Glutamatergic neuron (in vitro differentiated cells): ENCODE results near the gene HAO2. TPM values are rescaled to one million over a fixed set of nuclear protein-coding genes. Genes with fewer than 3 reads are reported as not detected.

Experiments
- DNase-seq: peaks from one replicate; pipeline ENCODE4 v3.0.0; 2022
- H3K27ac Mint-ChIP-seq: one replicate; pipeline ENCODE4 v1.8.0; 2020; ENCODE audit warnings: mild to moderate bottlenecking, mixed read lengths, inconsistent platforms; ENCODE audit not compliant: unreplicated experiment
- H3K27me3 Mint-ChIP-seq: one replicate; pipeline ENCODE4 v1.8.0; 2020; ENCODE audit warnings: mild to moderate bottlenecking, moderate library complexity, mixed read lengths, inconsistent platforms; ENCODE audit not compliant: unreplicated experiment
- H3K36me3 Mint-ChIP-seq: one replicate; pipeline ENCODE4 v1.8.0; 2020; ENCODE audit warnings: mild to moderate bottlenecking, mixed read lengths, inconsistent platforms; ENCODE audit not compliant: unreplicated experiment
- H3K4me1 Mint-ChIP-seq: one replicate; pipeline ENCODE4 v1.8.0; 2020; ENCODE audit warnings: mild to moderate bottlenecking, low read depth, mixed read lengths, inconsistent platforms; ENCODE audit not compliant: unreplicated experiment
- H3K4me3 Mint-ChIP-seq: one replicate; pipeline ENCODE4 v1.8.0; 2020; ENCODE audit warnings: mild to moderate bottlenecking, mixed read lengths, inconsistent platforms; ENCODE audit not compliant: unreplicated experiment
- H3K9me3 Mint-ChIP-seq: one replicate; pipeline ENCODE4 v1.8.0; 2020; ENCODE audit warnings: mild to moderate bottlenecking, moderate library complexity, mixed read lengths, inconsistent platforms; ENCODE audit not compliant: unreplicated experiment
- total RNA-seq: library from RNA; stranded (reverse); fragmentation: NEBNext Ultra II Directional; extraction: Animal tissue kit (Norgen Biotek cat#: 25700); gene quantifications from one replicate; pipeline ENCODE4 v1.2.1, GENCODE V29; 2021; ENCODE audit not compliant: unreplicated experiment
- TF ChIP-seq, protein P1 (sequence below): fragments of 200-600 bp; sonication (generic); IDR thresholded peaks from one replicate; pipeline ENCODE4 v1.5.0; 2021; ENCODE audit not compliant: partially characterized antibody, unreplicated experiment

The HAO2 gene
- total RNA-seq, 1 donor from 2014 or later = not detected

DNA sequence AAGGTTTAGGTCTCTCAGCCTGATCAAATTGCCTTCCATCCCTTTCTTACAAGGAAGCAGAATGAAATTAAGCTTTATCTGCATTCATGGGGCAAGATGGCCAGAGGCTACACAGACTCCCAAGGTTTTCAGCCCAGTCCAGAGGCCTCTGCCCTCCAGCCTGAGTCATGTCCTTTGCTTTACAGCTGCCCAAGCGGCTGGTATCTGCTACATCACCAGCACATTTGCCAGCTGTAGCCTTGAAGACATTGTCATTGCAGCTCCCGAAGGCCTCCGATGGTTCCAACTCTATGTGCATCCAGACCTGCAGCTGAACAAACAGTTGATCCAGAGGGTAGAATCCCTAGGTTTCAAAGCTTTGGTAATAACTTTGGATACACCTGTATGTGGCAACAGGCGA is 16.0 kb downstream of the HAO2 start:
- no peaks in the 10 kb centered on the region for H3K27me3 Mint-ChIP-seq
- no peaks in the 10 kb centered on the region for H3K36me3 Mint-ChIP-seq
- H3K4me3 Mint-ChIP-seq = no peak overlapping the region
- H3K27ac Mint-ChIP-seq = no peak overlapping the region
- DNase-seq = no peak
- H3K4me1 Mint-ChIP-seq = no peaks in the 10 kb centered on the region
- no peaks in the 10 kb centered on the region for H3K9me3 Mint-ChIP-seq
- TF ChIP-seq, protein P1, sequence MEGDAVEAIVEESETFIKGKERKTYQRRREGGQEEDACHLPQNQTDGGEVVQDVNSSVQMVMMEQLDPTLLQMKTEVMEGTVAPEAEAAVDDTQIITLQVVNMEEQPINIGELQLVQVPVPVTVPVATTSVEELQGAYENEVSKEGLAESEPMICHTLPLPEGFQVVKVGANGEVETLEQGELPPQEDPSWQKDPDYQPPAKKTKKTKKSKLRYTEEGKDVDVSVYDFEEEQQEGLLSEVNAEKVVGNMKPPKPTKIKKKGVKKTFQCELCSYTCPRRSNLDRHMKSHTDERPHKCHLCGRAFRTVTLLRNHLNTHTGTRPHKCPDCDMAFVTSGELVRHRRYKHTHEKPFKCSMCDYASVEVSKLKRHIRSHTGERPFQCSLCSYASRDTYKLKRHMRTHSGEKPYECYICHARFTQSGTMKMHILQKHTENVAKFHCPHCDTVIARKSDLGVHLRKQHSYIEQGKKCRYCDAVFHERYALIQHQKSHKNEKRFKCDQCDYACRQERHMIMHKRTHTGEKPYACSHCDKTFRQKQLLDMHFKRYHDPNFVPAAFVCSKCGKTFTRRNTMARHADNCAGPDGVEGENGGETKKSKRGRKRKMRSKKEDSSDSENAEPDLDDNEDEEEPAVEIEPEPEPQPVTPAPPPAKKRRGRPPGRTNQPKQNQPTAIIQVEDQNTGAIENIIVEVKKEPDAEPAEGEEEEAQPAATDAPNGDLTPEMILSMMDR = no peak

- no peaks in the 10 kb centered on the region for H3K36me3 Mint-ChIP-seq
- no peaks in the 10 kb centered on the region for H3K27me3 Mint-ChIP-seq
- H3K9me3 Mint-ChIP-seq = no peaks in the 10 kb centered on the region
- no peak overlapping the region for H3K4me3 Mint-ChIP-seq
- no peak for DNase-seq
- H3K27ac Mint-ChIP-seq = no peak overlapping the region
- no peaks in the 10 kb centered on the region for H3K4me1 Mint-ChIP-seq
- TF ChIP-seq, protein P1 = no peak
These were observed 17.1 kb downstream of the HAO2 start for GRCh38 chr1:119385650-119386049.

DNA sequence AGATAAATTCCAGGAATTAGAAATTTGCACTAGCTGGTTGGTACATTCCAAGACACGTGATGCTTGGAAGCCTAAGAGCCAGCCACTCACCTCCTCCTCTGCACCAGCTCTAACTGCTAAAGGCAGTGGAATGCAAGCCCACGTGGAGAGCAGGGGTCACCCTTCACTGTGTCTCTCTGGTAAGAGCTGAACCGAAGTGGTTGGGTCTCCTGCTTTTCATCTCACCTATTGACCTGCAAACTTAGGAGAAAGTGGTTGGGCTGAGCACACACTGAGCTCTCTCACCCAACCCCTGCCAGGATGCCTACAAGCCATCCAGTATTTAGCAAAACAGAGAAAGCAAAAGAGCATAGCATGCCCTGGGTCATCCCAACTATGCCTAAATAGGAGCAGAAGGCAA is 19.3 kb downstream of the HAO2 start:
- Mint-ChIP-seq H3K27ac (no peak overlapping the region), H3K4me1 (no peaks in the 10 kb centered on the region), H3K4me3 (no peak overlapping the region), H3K27me3 (no peaks in the 10 kb centered on the region), H3K9me3 (no peaks in the 10 kb centered on the region), H3K36me3 (no peaks in the 10 kb centered on the region)
- TF ChIP-seq, protein P1 = no peak
- no peak for DNase-seq

DNA sequence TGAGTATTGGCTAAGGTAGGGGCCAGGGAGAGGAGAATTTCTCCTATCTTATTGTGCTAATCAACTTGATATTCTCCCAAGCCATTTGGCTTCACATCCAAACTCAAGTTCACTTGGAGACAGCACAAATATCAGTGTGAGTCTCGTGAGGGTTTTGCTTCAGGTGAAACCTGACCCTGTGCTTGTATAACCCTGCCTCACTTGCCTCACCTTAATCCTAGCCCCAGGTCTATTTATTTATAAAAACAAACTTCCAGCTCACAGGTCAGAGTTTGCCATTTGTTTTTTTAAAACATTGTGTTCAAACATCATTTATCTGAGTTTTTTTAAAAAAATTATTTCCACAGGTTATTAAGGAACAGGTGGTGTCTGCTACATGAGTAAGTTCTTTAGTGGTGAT is 19.9 kb downstream of the HAO2 start:
- H3K27ac Mint-ChIP-seq = no peak overlapping the region
- H3K36me3 Mint-ChIP-seq = no peaks in the 10 kb centered on the region
- no peaks in the 10 kb centered on the region for H3K9me3 Mint-ChIP-seq
- no peak for DNase-seq
- H3K27me3 Mint-ChIP-seq = no peaks in the 10 kb centered on the region
- no peak overlapping the region for H3K4me3 Mint-ChIP-seq
- TF ChIP-seq, protein P1 = no peak
- no peaks in the 10 kb centered on the region for H3K4me1 Mint-ChIP-seq

DNA sequence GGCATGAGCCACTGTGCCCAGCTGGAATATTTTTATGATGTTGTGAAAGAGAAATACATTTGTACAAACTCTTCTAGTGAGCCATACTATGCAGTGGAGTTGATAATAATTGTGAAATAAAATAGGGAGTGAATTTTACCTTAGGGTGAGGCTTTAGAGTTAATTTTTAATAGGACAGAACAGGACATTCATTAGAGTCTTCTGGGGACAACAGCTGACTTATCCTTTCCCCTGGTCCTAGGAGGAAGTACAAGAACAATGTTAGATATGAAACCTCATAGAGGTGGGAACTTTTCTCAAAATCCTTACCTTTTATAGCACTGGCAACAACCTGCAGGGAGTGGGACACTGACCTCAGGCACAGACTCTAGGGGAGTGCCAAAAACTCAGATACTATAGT is 21.9 kb downstream of the HAO2 start:
- H3K4me3 Mint-ChIP-seq = no peak overlapping the region
- TF ChIP-seq, protein P1 = no peak
- H3K4me1 Mint-ChIP-seq = no peaks in the 10 kb centered on the region
- no peak for DNase-seq
- no peak overlapping the region for H3K27ac Mint-ChIP-seq
- H3K36me3 Mint-ChIP-seq = no peaks in the 10 kb centered on the region
- no peaks in the 10 kb centered on the region for H3K9me3 Mint-ChIP-seq
- H3K27me3 Mint-ChIP-seq = no peaks in the 10 kb centered on the region
